Ishikawa (cell line): Measurements from ENCODE around the gene ONECUT2.

Experiments used
- REST ChIP-seq: IDR thresholded peaks from 2 replicates; pipeline ENCODE4 v1.6.1; 2012; ENCODE audit warnings: low read depth, mild to moderate bottlenecking
- TAF1 ChIP-seq: IDR thresholded peaks from 2 replicates; pipeline ENCODE4 v1.6.1; 2012; ENCODE audit warnings: low read depth, mild to moderate bottlenecking

- TF ChIP-seq REST = no peak
- no peak for TF ChIP-seq TAF1
These were observed 7.6 kb upstream of the ONECUT2 start for GRCh38 chr18:57427429-57428201.
